Loucy (cell line): ENCODE results near the gene CHAC2.
A peak's percentile ranks its signal among the peaks of the same experiment; 100 is the strongest.
"Not testable (repeated sequence)": the region's sequence is repeated elsewhere in the genome, so short reads cannot be mapped to it uniquely, and the experiment has no call there.

Experiments used
- H2AFZ ChIP-seq: fragments of 200-600 bp; sonication (generic); 2 replicates; pipeline ENCODE4 v1.6.0; 2016; ENCODE audit warnings: antibody characterized with exemption, mild to moderate bottlenecking, low read length, moderate library complexity
- H3F3A ChIP-seq: fragments of 200-600 bp; 2 replicates; pipeline ENCODE4 v1.6.0; 2016; ENCODE audit warnings: antibody characterized with exemption, low read depth, mild to moderate bottlenecking
- H3K27me3 ChIP-seq: fragments of 200-600 bp; sonication (generic); 2 replicates; pipeline ENCODE4 v1.6.1; 2014; ENCODE audit warnings: low read length, mild to moderate bottlenecking; ENCODE audit not compliant: insufficient read depth, poor library complexity, severe bottlenecking
- H3K36me3 ChIP-seq: fragments of 200-600 bp; sonication (generic); 2 replicates; pipeline ENCODE4 v1.6.1; 2016; ENCODE audit warnings: low read length; ENCODE audit not compliant: insufficient read depth
- H3K4me1 ChIP-seq: fragments of 200-600 bp; sonication (generic); 2 replicates; pipeline ENCODE4 v1.5.1; 2014; ENCODE audit warnings: low read length, mild to moderate bottlenecking; ENCODE audit not compliant: insufficient read depth, poor library complexity, severe bottlenecking
- H3K4me2 ChIP-seq: fragments of 200-600 bp; sonication (generic); 2 replicates; pipeline ENCODE4 v1.6.0; 2014; ENCODE audit warnings: antibody characterized with exemption, low read length, low read depth, mild to moderate bottlenecking; ENCODE audit not compliant: poor library complexity, severe bottlenecking
- H3K4me3 ChIP-seq: fragments of 200-600 bp; sonication (generic); 2 replicates; pipeline ENCODE4 v1.5.1; 2014; ENCODE audit warnings: low read length, mild to moderate bottlenecking, mixed read lengths; ENCODE audit not compliant: poor library complexity, severe bottlenecking
- H3K79me2 ChIP-seq: fragments of 200-600 bp; sonication (generic); 2 replicates; pipeline ENCODE4 v1.6.1; 2014; ENCODE audit warnings: low read length; ENCODE audit not compliant: insufficient read depth
- H3K9ac ChIP-seq: fragments of 200-600 bp; sonication (generic); 2 replicates; pipeline ENCODE4 v1.6.0; 2014; ENCODE audit warnings: mild to moderate bottlenecking, low read depth, low read length, moderate library complexity; ENCODE audit not compliant: poor library complexity, severe bottlenecking
- H3K9me2 ChIP-seq: fragments of 200-600 bp; sonication (generic); replicated peaks from 2 replicates; pipeline ENCODE4 v1.6.1; 2016; ENCODE audit warnings: low read depth, low read length, mixed read lengths
- H3K9me3 ChIP-seq: fragments of 200-600 bp; sonication (generic); 2 replicates; pipeline ENCODE4 v1.6.1; 2014; ENCODE audit warnings: mild to moderate bottlenecking, antibody characterized with exemption, low read length, low read depth; ENCODE audit not compliant: insufficient read depth
- H4K20me1 ChIP-seq: fragments of 200-600 bp; sonication (generic); 2 replicates; pipeline ENCODE4 v1.6.0; 2014; ENCODE audit warnings: antibody characterized with exemption, low read length, mild to moderate bottlenecking; ENCODE audit not compliant: insufficient read depth, poor library complexity, severe bottlenecking
- CTCF ChIP-seq: fragments of 200-600 bp; sonication (generic); conservative IDR thresholded peaks from 2 replicates; pipeline ENCODE4 v1.5.1; 2014; ENCODE audit warnings: mild to moderate bottlenecking, antibody characterized with exemption, low read length
- EZH2phosphoT487 ChIP-seq: fragments of 200-600 bp; IDR thresholded peaks from 2 replicates; pipeline ENCODE4 v1.6.1; 2018; ENCODE audit warnings: antibody characterized with exemption, mild to moderate bottlenecking, moderate library complexity, borderline replicate concordance

Gene CHAC2

GRCh38 chr2:53756644-53757043 is 11.0 kb upstream of the CHAC2 start:
- H3K4me3 ChIP-seq = no peak overlapping the region
- H4K20me1 ChIP-seq = no peaks in the 10 kb centered on the region
- no peaks in the 10 kb centered on the region for H3K9me2 ChIP-seq
- H3F3A ChIP-seq = no peaks in the 10 kb centered on the region
- peaks cover 13% of the 10 kb centered on the region; the same call in 1 of the 2 replicates for H3K36me3 ChIP-seq
- H3K4me2 ChIP-seq = no peak overlapping the region
- TF ChIP-seq CTCF (no peak), EZH2phosphoT487 (no peak)
- no peak overlapping the region for H2AFZ ChIP-seq
- H3K4me1 ChIP-seq = no peaks in the 10 kb centered on the region
- H3K27me3 ChIP-seq = no peaks in the 10 kb centered on the region
- no peaks in the 10 kb centered on the region for H3K79me2 ChIP-seq
- no peak overlapping the region for H3K9ac ChIP-seq
- no peaks in the 10 kb centered on the region for H3K9me3 ChIP-seq

- not testable (repeated sequence) for H3K9me2 ChIP-seq, H3K79me2 ChIP-seq, H3F3A ChIP-seq, H3K4me3 ChIP-seq, H2AFZ ChIP-seq, H3K9me3 ChIP-seq, H3K27me3 ChIP-seq, H3K4me1 ChIP-seq, H4K20me1 ChIP-seq, H3K4me2 ChIP-seq, H3K9ac ChIP-seq
- peaks cover 17% of the 10 kb centered on the region; the same call in 1 of the 2 replicates for H3K36me3 ChIP-seq
Observed at GRCh38 chr2:53757206-53757605, 10.4 kb upstream of the CHAC2 start.

- Histone ChIP-seq H3K9ac (no peak overlapping the region), H3K9me3 (no peaks in the 10 kb centered on the region), H3K4me2 (no peak overlapping the region), H3K79me2 (peaks cover 42% of the 10 kb centered on the region), H3K9me2 (no peaks in the 10 kb centered on the region), H3K4me1 (peaks cover 28% of the 10 kb centered on the region), H4K20me1 (peaks cover 8% of the 10 kb centered on the region), H2AFZ (no peak overlapping the region), H3K4me3 (no peak overlapping the region), H3F3A (no peaks in the 10 kb centered on the region; the same call in 1 of the 2 replicates), H3K27me3 (no peaks in the 10 kb centered on the region), H3K36me3 (peaks cover 19% of the 10 kb centered on the region; the same call in 1 of the 2 replicates)
- TF ChIP-seq EZH2phosphoT487 (no peak), CTCF (no peak)
Observed at GRCh38 chr2:53765767-53766166, 1.8 kb upstream of the CHAC2 start.

GRCh38 chr2:53768242-53768542 is 588 bp downstream of the CHAC2 start:
- peak overlapping the region; percentile 84 for H3K4me3 ChIP-seq
- H3K36me3 ChIP-seq = peaks cover 8% of the 10 kb centered on the region; the same call in 1 of the 2 replicates
- peak overlapping the region; percentile 78 for H3K9ac ChIP-seq
- no peaks in the 10 kb centered on the region for H3K9me2 ChIP-seq
- no peaks in the 10 kb centered on the region for H3K9me3 ChIP-seq
- H2AFZ ChIP-seq = peak overlapping the region; percentile 96
- TF ChIP-seq EZH2phosphoT487 = no peak
- peak overlapping the region; percentile 93 for H3K4me2 ChIP-seq
- no peaks in the 10 kb centered on the region for H3K27me3 ChIP-seq
- H4K20me1 ChIP-seq = peaks cover 8% of the 10 kb centered on the region
- peaks cover 28% of the 10 kb centered on the region for H3K4me1 ChIP-seq
- H3K79me2 ChIP-seq = peaks cover 54% of the 10 kb centered on the region
- H3F3A ChIP-seq = no peaks in the 10 kb centered on the region; the same call in 1 of the 2 replicates
